Gastrocnemius medialis (tissue), 4 donors: Measurements from ENCODE around the gene ASMT.

Experiments used
- POLR2A ChIP-seq, 2 donors: fragments of 450-650 bp; IDR thresholded peaks; one replicate each; pipeline ENCODE4 v1.6.1; 2017; ENCODE audit warnings: antibody characterized with exemption in 2 of 2, mild to moderate bottlenecking in 2 of 2, moderate library complexity in 2 of 2
- TF ChIP-seq, protein P1 (sequence below), 5 experiments: fragments of 450-650 bp in 3 of 5; fragments of 200-600 bp in 2 of 5; sonication (generic) in 2 of 5; IDR thresholded peaks in 4 of 5; conservative IDR thresholded peaks in 1 of 5; 1 replicate in 4 of 5; 2 replicates in 1 of 5; pipeline ENCODE4 v1.5.1; 2016 to 2019; ENCODE audit warnings: antibody characterized with exemption in 5 of 5, mild to moderate bottlenecking in 3 of 5, moderate library complexity in 3 of 5

DNA sequence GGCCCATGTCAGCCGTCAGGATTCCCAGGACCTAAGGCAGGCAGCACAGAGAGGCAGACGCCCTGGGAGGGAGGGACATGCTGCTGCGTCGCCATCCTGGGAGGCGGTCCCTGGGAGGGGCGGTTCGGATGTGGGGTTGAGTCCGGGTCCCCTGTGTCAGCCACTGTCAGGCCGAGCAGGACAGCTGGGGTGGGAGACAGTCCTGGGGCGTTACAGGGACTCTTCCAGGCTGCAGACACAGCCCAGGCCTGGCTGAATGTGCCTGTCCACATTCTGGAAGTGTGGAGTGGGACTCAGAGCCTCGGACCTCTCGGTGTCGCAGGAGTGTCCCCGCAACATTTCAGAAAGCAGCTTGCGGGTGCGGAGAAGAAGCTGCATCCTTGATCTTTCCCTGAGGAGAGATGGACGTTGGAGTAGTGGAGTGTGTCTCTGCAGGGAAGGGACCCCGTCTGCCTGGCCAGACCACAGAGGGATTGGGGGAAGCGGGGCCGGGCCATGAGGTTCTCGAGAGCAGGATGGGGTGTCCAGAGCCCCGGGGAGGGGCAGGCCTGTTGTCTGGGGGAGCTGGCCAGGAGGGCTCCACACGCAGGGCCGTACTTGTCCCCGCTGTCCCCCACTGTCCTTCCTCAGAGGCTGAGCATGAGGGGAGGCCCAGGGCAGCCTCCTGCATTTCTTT lies 17.4 kb upstream of the ASMT start:
- TF ChIP-seq, protein P1, sequence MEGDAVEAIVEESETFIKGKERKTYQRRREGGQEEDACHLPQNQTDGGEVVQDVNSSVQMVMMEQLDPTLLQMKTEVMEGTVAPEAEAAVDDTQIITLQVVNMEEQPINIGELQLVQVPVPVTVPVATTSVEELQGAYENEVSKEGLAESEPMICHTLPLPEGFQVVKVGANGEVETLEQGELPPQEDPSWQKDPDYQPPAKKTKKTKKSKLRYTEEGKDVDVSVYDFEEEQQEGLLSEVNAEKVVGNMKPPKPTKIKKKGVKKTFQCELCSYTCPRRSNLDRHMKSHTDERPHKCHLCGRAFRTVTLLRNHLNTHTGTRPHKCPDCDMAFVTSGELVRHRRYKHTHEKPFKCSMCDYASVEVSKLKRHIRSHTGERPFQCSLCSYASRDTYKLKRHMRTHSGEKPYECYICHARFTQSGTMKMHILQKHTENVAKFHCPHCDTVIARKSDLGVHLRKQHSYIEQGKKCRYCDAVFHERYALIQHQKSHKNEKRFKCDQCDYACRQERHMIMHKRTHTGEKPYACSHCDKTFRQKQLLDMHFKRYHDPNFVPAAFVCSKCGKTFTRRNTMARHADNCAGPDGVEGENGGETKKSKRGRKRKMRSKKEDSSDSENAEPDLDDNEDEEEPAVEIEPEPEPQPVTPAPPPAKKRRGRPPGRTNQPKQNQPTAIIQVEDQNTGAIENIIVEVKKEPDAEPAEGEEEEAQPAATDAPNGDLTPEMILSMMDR (IDR thresholded peaks at IDR 0.05 in 4 of 5, conservative IDR thresholded peaks at IDR 0.05 in 1 of 5), result no peak
- no peak for TF ChIP-seq POLR2A (IDR thresholded peaks at IDR 0.05)
